ENCODE results near the gene PPARG. TPM values are rescaled to one million over a fixed set of nuclear protein-coding genes. Genes with fewer than 3 reads are reported as not detected.

PPARG gene
- total and polyA plus RNA-seq, 10 of the 15 experiments (the other 5 are each of a cell fraction or from before 2014, with no cell fraction given) = 0.06 to 0.86 (median 0.12) TPM; not detected in 5

GRCh38 chr3:12440927-12441714 is 152.3 kb downstream of the PPARG start:
- Histone ChIP-seq H3K27ac (ENCODE audit: control insufficient read depth, insufficient read depth) (no peak overlapping the region), H3K4me1 (ENCODE audit: control insufficient read depth, insufficient read depth, low read length) (no peaks in the 10 kb centered on the region), H3K9me3 (replicated peaks; ENCODE audit: control insufficient read depth, insufficient read depth, low read length) (no peaks in the 10 kb centered on the region), H3K4me3 (no peak overlapping the region), H3K79me2 (ENCODE audit: control insufficient read depth, insufficient read depth, low read length) (no peaks in the 10 kb centered on the region), H3K9ac (ENCODE audit: control insufficient read depth, insufficient read depth, low read length) (no peak overlapping the region), H2AFZ (ENCODE audit: control insufficient read depth, low read depth, low read length) (no peak overlapping the region), H4K20me1 (ENCODE audit: control insufficient read depth, insufficient read depth) (no peaks in the 10 kb centered on the region), H3K4me2 (ENCODE audit: control insufficient read depth, insufficient read depth) (no peak overlapping the region), H3K36me3 (ENCODE audit: control insufficient read depth in 2 of 2, insufficient read depth in 2 of 2, low read length in 1 of 2) (no peaks in the 10 kb centered on the region), H3K27me3 (replicated peaks in 1 of 2; ENCODE audit: control insufficient read depth in 2 of 2, insufficient read depth in 2 of 2, low read length in 1 of 2) (peaks cover 5 to 10% of the 10 kb centered on the region in 2 experiments; a peak in 3 of 4 replicates)
- DNase-seq (ENCODE audit: low read depth, low spot score) = no peak
- in situ Hi-C loops (cut with MboI) = no loop called here
- TF ChIP-seq GABPA (IDR thresholded peaks at IDR 0.05; ENCODE audit: low read depth) (no peak), NFYA (IDR thresholded peaks at IDR 0.05; ENCODE audit: borderline replicate concordance, low read depth, low read length) (no peak), CHD2 (IDR thresholded peaks at IDR 0.05; ENCODE audit: borderline replicate concordance, low read depth, low read length) (no peak), STAT1 (conservative IDR thresholded peaks at IDR 0.05) (no peak), NR2C2 (IDR thresholded peaks at IDR 0.05; ENCODE audit: borderline replicate concordance, control insufficient read depth, insufficient read length, low read depth) (no peak), ZBTB11 (CRISPR knock-in tag; IDR thresholded peaks at IDR 0.05) (no peak), PKNOX1 (IDR thresholded peaks at IDR 0.05) (no peak), TCF7 (IDR thresholded peaks at IDR 0.05; ENCODE audit: borderline replicate concordance) (no peak), MYB (IDR thresholded peaks at IDR 0.05; ENCODE audit: borderline replicate concordance, low read depth, low read length) (no peak), POLR2AphosphoS2 (IDR thresholded peaks at IDR 0.05; ENCODE audit: low read depth, low read length) (no peak), HCFC1 (IDR thresholded peaks at IDR 0.05; ENCODE audit: low read length) (no peak), RCOR1 (conservative IDR thresholded peaks at IDR 0.05; ENCODE audit: low read depth, low read length) (no peak), PML (IDR thresholded peaks at IDR 0.05; ENCODE audit: low read length) (no peak), YBX1 (IDR thresholded peaks at IDR 0.05) (no peak)
- FAIRE-seq = no peak
- SMC1A ChIA-PET (ENCODE audit: uncharacterized antibody, unreplicated experiment) = no interaction called here
- CTCF ChIA-PET = no interaction called here
- intact Hi-C loops (cut with micrococcal nuclease; ENCODE audit: unreplicated experiment) = no loop called here
- POLR2A ChIA-PET = no interaction called here
- WGBS (ENCODE audit: insufficient coverage, insufficient replicate concordance, low lambda C conversion rate, missing lambda C conversion rate) = 37% methylated on average over 21 of the region's 21 CpGs
- no peak for ATAC-seq
- no TSS peak for BruUV-seq (replicated peaks)
- RAD21 ChIA-PET (ENCODE audit: unreplicated experiment) = no interaction called here
